Sigmoid colon (tissue), 7 donors: Measurements from ENCODE around the gene POMC. TPM values are rescaled to one million over a fixed set of nuclear protein-coding genes. Genes with fewer than 3 reads are reported as not detected.
"Not testable (repeated sequence)": the region's sequence is repeated elsewhere in the genome, so short reads cannot be mapped to it uniquely, and the experiment has no call there.

Experiments used
- DNase-seq: peaks from one replicate; pipeline ENCODE4 v3.0.0-alpha.2; 2019
- H3K27ac ChIP-seq, 4 donors: fragments of 200-600 bp; sonication (generic); one replicate each; pipeline ENCODE4 v1.5.1; 2016 to 2019; ENCODE audit warnings: mild to moderate bottlenecking in 1 of 4
- H3K27me3 ChIP-seq, 3 donors: fragments of 200-600 bp; sonication (generic); one replicate each; pipeline ENCODE4 v1.5.1; 2019; ENCODE audit warnings: mild to moderate bottlenecking in 1 of 3
- H3K36me3 ChIP-seq, 4 donors: fragments of 200-600 bp; sonication (generic); one replicate each; pipeline ENCODE4 v1.5.1; 2016 to 2019
- H3K4me1 ChIP-seq, 4 donors: fragments of 200-600 bp; sonication (generic); one replicate each; pipeline ENCODE4 v1.5.1; 2017 to 2019
- H3K4me3 ChIP-seq, 4 donors: fragments of 200-600 bp; sonication (generic); one replicate each; pipeline ENCODE4 v1.5.1; 2017 to 2019; ENCODE audit warnings: mild to moderate bottlenecking in 2 of 4, moderate library complexity in 1 of 4
- H3K9me3 ChIP-seq, 4 donors: fragments of 200-600 bp in 3 of 4; sonication (generic) in 3 of 4; one replicate each; pipeline versions ENCODE4 v1.5.1 to v1.6.1; 2013 to 2019
- EP300 ChIP-seq, 4 donors: sonication (generic); formaldehyde crosslinking; IDR thresholded peaks; one replicate each; pipeline ENCODE4 v1.6.1; 2017; ENCODE audit warnings: antibody characterized with exemption in 4 of 4
- POLR2A ChIP-seq, 2 donors: fragments of 450-650 bp; IDR thresholded peaks; one replicate each; pipeline ENCODE4 v1.6.1; 2016; ENCODE audit warnings: antibody characterized with exemption in 2 of 2, mild to moderate bottlenecking in 2 of 2, moderate library complexity in 2 of 2
- POLR2AphosphoS5 ChIP-seq, 4 donors: sonication (generic); formaldehyde crosslinking; IDR thresholded peaks; one replicate each; pipeline ENCODE4 v1.6.1; 2017; ENCODE audit warnings: antibody characterized with exemption in 4 of 4
- WGBS, 2 donors: extraction: QIAGEN DNeasy Blood & Tissue Kit; methylation state at CpG; one replicate each; pipeline ENCODE4 v1.1.7; 2013; 5-methylcytosine and 5-hydroxymethylcytosine counted together
- intact Hi-C: fragments of 100-400 bp; cut with DNase I; formaldehyde crosslinking; loops from one replicate; pipeline ENCODE4 v1.15.1; 2023
- polyA plus RNA-seq, 3 donors: library from polyadenylated mRNA; stranded (reverse); fragments of 200-250 nt; gene quantifications; one replicate each; pipeline ENCODE4 v1.2.3, GENCODE V29; 2013
- total RNA-seq, 4 donors: library from RNA; depleted of rRNA; stranded (reverse); fragments of >200 nt; gene quantifications; one replicate each; pipeline ENCODE4 v1.1.0, GENCODE V29; 2016
- TF ChIP-seq, protein P1 (sequence below), 4 experiments: fragments of 450-650 bp in 3 of 4; fragments of 200-600 bp in 1 of 4; IDR thresholded peaks; one replicate each; pipeline ENCODE4 v1.5.1; 2016 to 2019; ENCODE audit warnings: antibody characterized with exemption in 4 of 4, mild to moderate bottlenecking in 3 of 4, moderate library complexity in 2 of 4
- donor health status: healthy with polysubstance abuse.
- donor health status: Bipolar disorder and iron deficiency.
- donor health status: healthy.

The POMC gene
- total and polyA plus RNA-seq, 7 donors: 0.69 to 34.2 (median 18.1) TPM

DNA sequence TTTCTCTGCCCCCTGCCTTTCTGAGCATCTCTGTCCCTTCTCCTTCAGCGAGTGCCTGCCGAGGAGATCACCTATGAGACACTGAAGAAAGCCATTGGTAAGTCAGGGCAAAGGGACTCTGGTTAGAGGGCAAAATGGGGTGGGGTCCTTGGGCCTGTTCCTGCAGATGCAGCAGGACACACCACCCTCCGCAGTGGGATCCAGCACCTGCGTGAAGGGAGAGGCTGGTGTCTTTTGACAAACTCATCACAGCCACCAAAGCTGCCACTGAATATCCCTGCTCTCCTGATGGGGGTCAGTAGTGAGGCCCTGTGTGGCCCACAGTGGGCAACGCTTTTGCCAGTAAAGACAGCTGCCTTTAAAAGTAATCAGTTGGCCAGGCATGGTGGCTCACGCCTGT lies 18.7 kb downstream of the POMC start:
- Histone ChIP-seq H3K36me3 (no peaks in the 10 kb centered on the region), H3K9me3 (no peaks in the 10 kb centered on the region), H3K27me3 (no peaks in the 10 kb centered on the region), H3K4me3 (no peak overlapping the region), H3K27ac (no peak overlapping the region), H3K4me1 (no peaks in the 10 kb centered on the region)
- no peak for TF ChIP-seq POLR2AphosphoS5 (IDR thresholded peaks at IDR 0.05)
- TF ChIP-seq, protein P1, sequence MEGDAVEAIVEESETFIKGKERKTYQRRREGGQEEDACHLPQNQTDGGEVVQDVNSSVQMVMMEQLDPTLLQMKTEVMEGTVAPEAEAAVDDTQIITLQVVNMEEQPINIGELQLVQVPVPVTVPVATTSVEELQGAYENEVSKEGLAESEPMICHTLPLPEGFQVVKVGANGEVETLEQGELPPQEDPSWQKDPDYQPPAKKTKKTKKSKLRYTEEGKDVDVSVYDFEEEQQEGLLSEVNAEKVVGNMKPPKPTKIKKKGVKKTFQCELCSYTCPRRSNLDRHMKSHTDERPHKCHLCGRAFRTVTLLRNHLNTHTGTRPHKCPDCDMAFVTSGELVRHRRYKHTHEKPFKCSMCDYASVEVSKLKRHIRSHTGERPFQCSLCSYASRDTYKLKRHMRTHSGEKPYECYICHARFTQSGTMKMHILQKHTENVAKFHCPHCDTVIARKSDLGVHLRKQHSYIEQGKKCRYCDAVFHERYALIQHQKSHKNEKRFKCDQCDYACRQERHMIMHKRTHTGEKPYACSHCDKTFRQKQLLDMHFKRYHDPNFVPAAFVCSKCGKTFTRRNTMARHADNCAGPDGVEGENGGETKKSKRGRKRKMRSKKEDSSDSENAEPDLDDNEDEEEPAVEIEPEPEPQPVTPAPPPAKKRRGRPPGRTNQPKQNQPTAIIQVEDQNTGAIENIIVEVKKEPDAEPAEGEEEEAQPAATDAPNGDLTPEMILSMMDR (IDR thresholded peaks at IDR 0.05): no peak
- TF ChIP-seq EP300 (IDR thresholded peaks at IDR 0.05): no peak
- TF ChIP-seq POLR2A (IDR thresholded peaks at IDR 0.05): no peak
- WGBS, 2 donors: 93 to 96% methylated on average over 6 of the region's 6 CpGs
- DNase-seq: no peak
- intact Hi-C loops: no loop called here

DNA sequence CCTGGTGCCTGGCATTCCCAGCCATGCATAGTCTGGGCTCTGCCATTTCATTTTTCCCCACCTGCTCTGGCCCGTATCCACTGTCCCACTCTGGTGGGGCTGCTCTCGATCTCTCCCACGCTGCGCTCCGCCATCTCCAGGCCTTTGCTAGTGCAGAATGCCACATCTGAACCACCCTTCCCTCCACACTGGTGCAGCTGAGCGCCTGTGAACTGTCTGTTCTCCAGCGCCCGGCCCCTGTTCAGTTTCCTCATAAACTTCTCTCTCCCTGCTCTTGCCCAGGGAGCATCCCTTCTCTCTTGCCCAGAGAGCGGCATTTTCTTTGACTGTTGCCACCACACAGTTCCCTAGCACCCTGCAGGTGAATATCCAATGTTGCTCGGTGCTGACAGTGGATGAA lies 21.5 kb downstream of the POMC start:
- no peaks in the 10 kb centered on the region for H3K4me1 ChIP-seq
- intact Hi-C loops: no loop called here

DNA sequence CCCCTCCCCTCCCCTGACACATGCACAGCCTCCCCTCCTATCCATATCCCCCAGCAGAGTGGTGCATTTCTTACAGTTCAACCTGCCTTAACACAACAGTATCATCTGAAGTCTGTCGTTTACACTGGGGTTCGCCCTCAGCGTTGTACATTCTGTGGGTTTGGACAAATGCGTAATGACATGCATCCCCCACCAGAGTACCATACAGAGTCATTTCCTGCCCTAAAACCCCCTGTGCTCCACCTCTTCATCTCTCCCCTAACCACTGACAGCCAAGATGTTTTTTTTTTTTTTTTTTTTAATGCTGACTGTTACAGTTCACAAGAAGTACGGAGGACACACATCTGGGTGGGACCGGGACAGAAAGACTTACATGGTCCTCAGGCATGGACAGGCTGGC lies 22.6 kb downstream of the POMC start:
- no peak for DNase-seq
- TF ChIP-seq, protein P1 (IDR thresholded peaks at IDR 0.05): no peak
- TF ChIP-seq EP300 (IDR thresholded peaks at IDR 0.05) (no peak), POLR2AphosphoS5 (IDR thresholded peaks at IDR 0.05) (no peak), POLR2A (IDR thresholded peaks at IDR 0.05) (no peak)
- H3K4me1 ChIP-seq: no peaks in the 10 kb centered on the region
- H3K27me3 ChIP-seq: no peaks in the 10 kb centered on the region
- 78 to 88% methylated on average over 6 of the region's 6 CpGs for WGBS, 2 donors
- H3K4me3 ChIP-seq: no peak overlapping the region
- no peaks in the 10 kb centered on the region for H3K36me3 ChIP-seq
- no peaks in the 10 kb centered on the region for H3K9me3 ChIP-seq
- no peak overlapping the region for H3K27ac ChIP-seq
- intact Hi-C loops: no loop called here

More for the DNA sequence above, 21.5 kb downstream of the POMC start:
- Histone ChIP-seq H3K4me3 (no peak overlapping the region), H3K27me3 (no peaks in the 10 kb centered on the region), H3K36me3 (no peaks in the 10 kb centered on the region), H3K9me3 (no peaks in the 10 kb centered on the region), H3K27ac (no peak overlapping the region)
- 97% methylated on average over 10 of the region's 10 CpGs for WGBS, 2 donors
- TF ChIP-seq, protein P1 (IDR thresholded peaks at IDR 0.05): no peak
- TF ChIP-seq POLR2A (IDR thresholded peaks at IDR 0.05) (no peak), POLR2AphosphoS5 (IDR thresholded peaks at IDR 0.05) (no peak), EP300 (IDR thresholded peaks at IDR 0.05) (no peak)
- no peak for DNase-seq

DNA sequence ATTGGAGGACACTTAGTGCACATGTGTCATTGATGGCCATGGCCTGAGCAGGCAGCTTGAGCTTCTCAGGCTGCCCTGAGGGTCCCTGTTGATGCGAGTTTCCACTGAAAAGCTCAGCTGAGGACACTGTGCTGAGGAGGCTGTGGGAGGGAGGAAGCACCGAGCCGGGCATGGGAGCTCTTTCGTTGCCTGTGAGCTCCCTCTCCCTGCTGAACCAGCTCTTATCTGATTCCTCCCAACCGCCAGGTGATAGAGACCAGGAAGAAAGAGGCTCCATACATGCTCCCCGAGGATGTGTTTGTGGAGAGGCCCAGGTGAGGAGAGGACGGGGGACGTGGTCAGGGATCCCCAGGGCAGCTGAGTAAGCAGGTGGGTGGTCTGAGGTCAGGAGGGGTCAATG lies 27.3 kb downstream of the POMC start:
- TF ChIP-seq EP300 (IDR thresholded peaks at IDR 0.05) (no peak), POLR2AphosphoS5 (IDR thresholded peaks at IDR 0.05) (no peak), POLR2A (IDR thresholded peaks at IDR 0.05) (no peak)
- TF ChIP-seq, protein P1 (IDR thresholded peaks at IDR 0.05): no peak
- 49 to 63% methylated on average over 8 of the region's 8 CpGs for WGBS, 2 donors
- Histone ChIP-seq H3K27me3 (no peaks in the 10 kb centered on the region), H3K27ac (no peak overlapping the region), H3K4me3 (no peak overlapping the region), H3K4me1 (no peaks in the 10 kb centered on the region), H3K36me3 (no peaks in the 10 kb centered on the region), H3K9me3 (no peaks in the 10 kb centered on the region)
- intact Hi-C loops: no loop called here
- DNase-seq: no peak

DNA sequence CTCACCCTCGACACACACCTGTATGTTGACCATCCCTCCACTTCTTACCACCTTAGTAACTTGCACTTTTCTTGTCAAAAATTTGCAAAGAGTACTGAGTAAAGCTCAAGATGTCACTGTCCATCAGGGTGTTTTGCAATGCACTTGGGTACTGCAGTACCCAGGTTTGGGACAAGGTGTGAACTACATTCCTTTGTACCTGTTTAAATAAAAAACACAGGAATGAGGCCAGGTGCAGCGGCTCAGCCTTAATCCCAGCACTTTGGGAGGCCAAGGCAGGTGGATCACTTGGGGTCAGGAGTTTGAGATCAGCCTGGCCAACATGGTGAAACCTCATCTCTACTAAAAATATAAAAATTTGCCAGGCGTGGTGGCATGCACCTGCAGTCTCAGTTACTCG lies 27.8 kb downstream of the POMC start:
- DNase-seq, H3K36me3 ChIP-seq, H3K4me1 ChIP-seq, H3K4me3 ChIP-seq, H3K27ac ChIP-seq, H3K27me3 ChIP-seq, H3K9me3 ChIP-seq, intact Hi-C loops: not testable (repeated sequence)
- WGBS, 2 donors: 88 to 89% methylated on average over 4 of the region's 4 CpGs
